GM21526 (cell line): ENCODE results near the gene EIF1AX.
"Not testable (repeated sequence)": the region's sequence is repeated elsewhere in the genome, so short reads cannot be mapped to it uniquely, and the experiment has no call there.

Experiments
- ATAC-seq: cut with Tn5 transposase; IDR thresholded peaks from one replicate; pipeline ENCODE4 v1.9.1; 2021; ENCODE audit warnings: moderate library complexity; ENCODE audit not compliant: unreplicated experiment, low FRiP score

Gene EIF1AX, protein sequence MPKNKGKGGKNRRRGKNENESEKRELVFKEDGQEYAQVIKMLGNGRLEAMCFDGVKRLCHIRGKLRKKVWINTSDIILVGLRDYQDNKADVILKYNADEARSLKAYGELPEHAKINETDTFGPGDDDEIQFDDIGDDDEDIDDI

GRCh38 chrX:20141281-20142220 is at the start of gene EIF1AX:
EIF1AX (minus strand) TSS chrX:20141838; CDS start chrX:20141640, 198 bp downstream.
- peak; percentile 99 for ATAC-seq

GRCh38 chrX:20189171-20189570 is 47.5 kb upstream of the EIF1AX start:
- ATAC-seq = no peak

DNA sequence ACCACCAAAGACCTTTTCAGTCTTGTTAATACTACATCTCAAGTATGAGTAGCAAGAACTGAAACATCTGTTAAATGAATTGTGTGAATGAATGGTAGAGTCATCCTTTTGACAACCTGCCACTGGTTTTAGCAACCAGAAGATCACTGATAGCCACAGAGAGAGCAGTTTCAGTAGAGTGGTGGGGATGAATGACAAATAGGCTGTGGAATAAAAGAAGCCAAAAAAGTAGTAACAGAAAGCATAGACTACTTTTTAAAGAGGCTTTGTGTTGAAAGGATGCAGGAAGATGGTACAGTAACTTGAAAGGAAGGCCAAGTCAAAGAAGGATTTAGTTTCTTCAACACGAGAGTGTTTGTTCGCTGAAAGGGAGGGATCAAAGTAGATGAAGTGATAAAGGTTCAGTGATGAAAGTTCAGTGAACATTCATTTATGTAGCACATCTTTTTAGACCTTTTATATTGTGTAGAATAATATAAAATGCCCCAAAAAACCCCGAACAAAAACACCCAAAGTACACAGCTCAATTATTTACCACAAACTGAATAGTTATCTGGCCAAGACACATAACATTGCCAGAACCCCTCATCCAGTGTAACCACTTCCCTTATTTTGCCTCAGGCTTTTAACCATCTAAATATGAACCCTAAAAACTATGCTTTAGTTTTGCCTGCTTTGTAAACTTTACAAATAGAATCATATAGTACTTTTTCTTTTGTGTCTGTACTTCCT is 40.1 kb upstream of the EIF1AX start:
- ATAC-seq = no peak

GRCh38 chrX:20177093-20177492 is 35.5 kb upstream of the EIF1AX start:
- ATAC-seq = no peak

DNA sequence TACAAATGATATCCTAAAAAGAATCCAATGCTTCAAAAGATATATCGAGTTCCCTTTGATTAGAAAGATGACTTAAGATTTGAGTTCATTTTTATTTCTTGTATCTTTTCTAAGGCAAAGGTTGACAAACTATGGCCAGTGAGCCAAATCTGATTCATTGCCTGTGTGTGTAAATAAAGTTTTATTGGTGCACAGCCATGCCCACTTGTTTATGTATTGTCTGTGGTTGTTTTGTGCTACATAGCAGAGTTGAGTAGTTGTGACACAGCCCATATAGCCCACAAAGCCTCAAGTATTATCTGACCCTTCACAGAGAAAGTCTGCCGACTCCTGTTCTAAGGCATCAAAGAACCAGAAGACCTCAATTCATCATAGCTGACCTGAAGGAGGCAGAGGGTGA is 32.2 kb upstream of the EIF1AX start:
- no peak for ATAC-seq

DNA sequence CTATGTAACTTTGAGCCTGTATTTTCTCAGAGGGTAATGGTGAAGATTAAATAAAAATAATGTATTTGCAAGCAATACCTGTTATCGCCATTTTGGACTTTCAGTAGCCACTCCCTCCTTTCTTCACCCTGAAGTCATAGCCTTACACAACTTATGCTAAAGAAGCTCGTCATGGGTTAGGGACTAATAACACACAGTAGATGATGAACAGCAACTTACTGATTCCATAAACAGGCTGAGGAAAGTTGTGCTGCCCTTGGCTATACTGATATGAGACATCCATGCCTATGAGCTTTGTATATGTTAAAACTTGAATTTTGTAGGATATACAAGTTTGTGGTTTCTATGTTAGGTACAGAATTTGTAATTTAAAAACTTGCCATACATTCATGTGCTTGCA is 31.7 kb upstream of the EIF1AX start:
- ATAC-seq = no peak

GRCh38 chrX:20171887-20172286 is 30.2 kb upstream of the EIF1AX start:
- ATAC-seq = no peak

GRCh38 chrX:20162516-20162915 is 20.9 kb upstream of the EIF1AX start:
- ATAC-seq = not testable (repeated sequence)

- no peak for ATAC-seq
These were observed 18.3 kb upstream of the EIF1AX start for GRCh38 chrX:20159797-20160385.

DNA sequence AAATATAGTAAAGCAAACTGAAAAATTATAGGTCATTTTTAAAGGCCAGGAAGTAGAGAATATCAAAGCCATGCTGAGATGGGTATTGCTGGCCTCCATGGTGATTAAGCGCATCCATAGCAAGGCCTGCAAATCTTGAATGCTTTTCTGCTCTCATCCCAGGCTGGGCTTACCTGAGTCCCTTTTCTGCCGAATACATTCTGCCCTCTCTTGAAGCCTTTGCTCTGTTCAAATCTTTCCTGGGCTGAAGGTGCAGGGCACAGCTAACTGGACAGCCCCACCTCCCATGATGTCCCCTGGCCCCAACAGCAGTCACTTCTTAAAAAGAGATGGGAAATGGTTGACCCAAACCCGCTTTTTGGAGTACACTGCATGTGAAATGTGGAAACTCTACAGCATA is 10.1 kb upstream of the EIF1AX start:
- ATAC-seq = no peak

DNA sequence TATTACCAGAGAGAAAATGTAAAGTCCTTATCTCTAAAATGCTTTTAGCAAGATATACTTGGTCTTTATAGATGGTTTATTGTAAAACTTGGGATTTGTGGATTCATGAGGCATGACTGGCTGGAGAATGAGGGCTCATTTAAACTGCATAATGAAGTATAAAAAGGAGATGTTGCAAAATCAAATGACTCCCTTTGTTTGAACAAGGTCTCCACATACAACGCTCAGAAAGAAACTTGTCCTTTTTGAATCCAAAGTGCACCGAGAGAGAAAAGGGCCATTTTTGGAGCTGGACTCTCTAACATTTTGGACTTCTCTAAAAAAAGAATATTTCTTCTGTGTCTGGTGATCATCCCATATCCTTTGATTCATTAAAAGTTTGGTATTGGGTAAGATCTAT is 7.7 kb upstream of the EIF1AX start:
- ATAC-seq = no peak

DNA sequence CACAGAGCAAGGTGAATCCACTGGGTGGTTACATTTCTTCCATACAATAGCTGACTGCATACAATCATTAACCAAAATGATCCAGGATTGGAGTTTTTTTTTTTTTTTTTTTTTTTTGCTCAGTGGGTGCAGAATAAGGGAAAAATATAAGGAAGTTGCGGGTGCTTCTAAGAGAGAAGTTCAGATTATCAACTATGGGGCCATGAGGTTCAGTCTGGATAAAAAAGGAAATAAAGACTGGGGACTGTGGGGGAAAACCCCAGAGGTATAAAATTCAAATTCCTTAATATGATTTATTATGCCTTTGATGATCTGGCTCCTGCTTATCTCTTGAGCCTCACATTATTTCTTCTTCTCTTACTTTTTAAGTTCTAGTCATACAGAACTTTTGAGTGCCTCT is 5.9 kb upstream of the EIF1AX start:
- ATAC-seq = no peak

- ATAC-seq = no peak
These were observed 2.9 kb upstream of the EIF1AX start for GRCh38 chrX:20144491-20144890.

GRCh38 chrX:20143561-20143960 is 1.9 kb upstream of the EIF1AX start:
- ATAC-seq = no peak

DNA sequence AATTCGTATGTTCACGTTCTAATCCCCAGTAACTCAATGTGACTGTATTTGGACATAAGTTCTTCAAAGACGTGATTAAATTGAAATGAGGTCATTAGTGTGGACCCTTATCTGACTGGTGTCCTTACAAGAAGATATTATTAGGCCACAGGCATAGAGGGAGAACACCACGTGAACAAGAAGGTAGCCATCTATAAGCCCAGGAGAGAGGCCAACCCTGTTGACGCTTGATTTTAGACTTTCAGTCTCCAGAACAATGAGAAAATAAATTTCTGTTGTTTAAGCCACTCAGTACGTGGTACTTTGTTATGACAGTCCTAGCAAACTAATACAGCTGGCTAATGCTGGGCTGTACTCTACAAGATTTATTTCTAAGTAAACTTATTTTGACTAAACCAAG is 1.5 kb upstream of the EIF1AX start:
- ATAC-seq = no peak

GRCh38 chrX:20140420-20140819 is 1.2 kb downstream of the EIF1AX start:
- ATAC-seq = no peak

GRCh38 chrX:20139966-20140365 is 1.7 kb downstream of the EIF1AX start:
- no peak for ATAC-seq

DNA sequence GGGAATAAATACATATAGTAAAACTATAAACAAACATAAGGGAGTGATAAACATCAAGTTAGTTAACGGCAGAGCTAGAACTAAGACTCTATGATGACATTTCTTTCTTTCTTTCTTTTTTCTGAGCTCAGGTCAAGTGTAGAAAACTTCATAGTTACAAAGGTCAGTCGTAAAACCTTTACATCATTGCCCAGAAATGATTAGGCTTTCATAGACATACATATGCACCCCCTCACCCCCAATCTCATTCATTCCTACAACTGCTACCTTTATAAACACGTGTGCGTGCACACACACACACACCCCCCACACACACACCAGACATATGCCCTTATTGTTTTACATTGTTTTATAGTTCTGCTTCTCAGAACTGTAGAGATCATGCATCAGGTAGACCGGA is 5.7 kb downstream of the EIF1AX start:
- ATAC-seq = no peak

- ATAC-seq = no peak
These were observed 9.0 kb downstream of the EIF1AX start for GRCh38 chrX:20132666-20133065.

DNA sequence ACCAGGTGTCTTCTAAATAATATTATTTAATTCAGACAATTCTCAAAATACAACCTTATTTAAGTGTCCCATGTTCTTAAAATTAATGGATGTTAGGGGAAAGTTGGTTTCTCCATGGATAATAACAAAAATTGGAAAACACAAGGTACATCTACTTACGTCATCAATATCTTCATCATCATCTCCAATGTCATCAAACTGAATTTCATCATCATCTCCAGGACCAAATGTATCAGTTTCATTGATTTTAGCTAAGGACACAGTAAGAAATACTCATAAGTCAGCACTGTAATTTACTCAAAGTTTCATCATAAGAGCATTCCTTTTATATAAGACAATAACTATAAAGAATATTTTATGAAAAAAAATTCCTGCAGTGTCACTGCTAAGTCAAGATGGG is 11.3 kb downstream of the EIF1AX start:
- ATAC-seq = no peak

DNA sequence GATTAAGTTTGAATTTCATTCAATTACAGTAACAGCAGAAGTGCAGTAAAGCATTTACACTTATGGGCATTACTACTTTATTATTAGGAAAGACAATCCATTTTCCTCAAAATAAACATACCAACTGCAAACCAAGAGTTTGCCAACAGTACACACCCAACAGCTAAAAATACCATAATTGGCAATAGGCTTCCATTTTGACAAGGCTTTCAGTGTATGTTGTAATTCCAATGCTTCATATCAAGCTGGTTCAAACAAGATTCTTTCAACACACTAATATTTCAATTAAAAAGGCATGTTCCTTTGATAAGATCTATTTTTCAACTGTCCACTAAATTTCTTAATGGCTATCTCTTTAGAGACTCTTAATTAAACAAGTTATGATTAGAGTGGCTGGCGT is 12.1 kb downstream of the EIF1AX start:
- ATAC-seq = no peak
